HG03457 (cell line): ENCODE data around the gene MGRN1.

Experiments
- ATAC-seq: cut with Tn5 transposase; IDR thresholded peaks from one replicate; pipeline ENCODE4 v1.9.1; 2021; ENCODE audit warnings: moderate number of reproducible peaks; ENCODE audit not compliant: unreplicated experiment

Gene MGRN1

GRCh38 chr16:4696905-4697847 lies 72.5 kb downstream of the MGRN1 start:
- no peak for ATAC-seq

- no peak for ATAC-seq
Measured at GRCh38 chr16:4697848-4698291, 73.2 kb downstream of the MGRN1 start.

- ATAC-seq: no peak
Measured at GRCh38 chr16:4698321-4699045, 73.9 kb downstream of the MGRN1 start.

DNA sequence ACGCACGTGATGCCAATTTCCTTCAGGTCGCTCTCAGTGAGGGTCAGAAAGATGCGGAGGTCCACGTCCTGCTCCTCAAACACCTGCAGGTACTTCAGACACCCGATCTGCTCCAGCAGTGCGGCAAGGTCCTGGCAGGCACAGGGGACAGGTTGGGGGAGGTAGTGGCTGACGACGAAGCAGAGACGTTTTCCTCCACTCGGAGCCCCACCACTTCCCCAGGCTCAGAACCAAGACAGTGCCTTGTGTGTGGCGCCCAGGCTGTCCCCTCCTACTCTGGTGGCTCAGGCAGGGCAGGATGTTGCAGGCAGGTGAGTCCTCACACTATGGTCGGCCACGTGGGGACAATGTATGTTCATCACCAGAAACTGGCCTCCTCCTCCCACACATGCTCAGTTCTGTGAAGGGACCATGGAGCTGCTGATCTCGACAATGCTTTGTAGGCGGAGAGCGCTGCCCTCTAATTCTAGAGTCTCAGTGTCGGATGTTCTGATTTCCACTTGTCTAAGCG lies 74.5 kb downstream of the MGRN1 start:
- ATAC-seq: no peak

DNA sequence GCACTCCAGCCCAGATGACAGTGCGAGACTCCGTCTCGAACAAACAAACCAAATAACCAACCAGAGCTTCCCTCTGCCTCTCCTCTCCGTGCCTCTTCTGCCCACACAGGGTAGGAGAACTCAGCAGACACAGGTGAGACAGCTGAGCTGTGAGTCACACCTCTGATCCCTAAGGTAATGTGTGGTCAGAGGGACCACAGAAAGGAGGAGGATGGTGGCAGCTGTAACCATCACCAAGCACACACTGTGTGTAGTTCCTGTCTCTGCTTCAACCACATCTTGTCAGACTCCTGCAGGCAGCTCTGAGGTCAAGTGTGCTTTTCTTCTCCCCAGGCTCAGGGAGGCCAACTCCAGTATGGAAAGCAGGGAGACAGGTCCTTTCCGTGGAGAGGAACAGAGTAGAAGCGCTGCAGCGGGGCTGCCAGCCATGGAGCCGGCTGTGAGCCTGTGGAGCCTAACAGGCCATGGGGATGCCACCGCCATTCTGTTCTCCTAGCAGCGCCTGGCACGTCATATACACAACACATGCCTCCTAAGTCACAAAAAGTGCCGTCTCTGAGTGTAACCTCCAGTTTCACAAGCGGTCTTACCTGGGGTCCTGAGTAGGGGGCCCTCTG lies 75.9 kb downstream of the MGRN1 start:
- ATAC-seq: no peak

DNA sequence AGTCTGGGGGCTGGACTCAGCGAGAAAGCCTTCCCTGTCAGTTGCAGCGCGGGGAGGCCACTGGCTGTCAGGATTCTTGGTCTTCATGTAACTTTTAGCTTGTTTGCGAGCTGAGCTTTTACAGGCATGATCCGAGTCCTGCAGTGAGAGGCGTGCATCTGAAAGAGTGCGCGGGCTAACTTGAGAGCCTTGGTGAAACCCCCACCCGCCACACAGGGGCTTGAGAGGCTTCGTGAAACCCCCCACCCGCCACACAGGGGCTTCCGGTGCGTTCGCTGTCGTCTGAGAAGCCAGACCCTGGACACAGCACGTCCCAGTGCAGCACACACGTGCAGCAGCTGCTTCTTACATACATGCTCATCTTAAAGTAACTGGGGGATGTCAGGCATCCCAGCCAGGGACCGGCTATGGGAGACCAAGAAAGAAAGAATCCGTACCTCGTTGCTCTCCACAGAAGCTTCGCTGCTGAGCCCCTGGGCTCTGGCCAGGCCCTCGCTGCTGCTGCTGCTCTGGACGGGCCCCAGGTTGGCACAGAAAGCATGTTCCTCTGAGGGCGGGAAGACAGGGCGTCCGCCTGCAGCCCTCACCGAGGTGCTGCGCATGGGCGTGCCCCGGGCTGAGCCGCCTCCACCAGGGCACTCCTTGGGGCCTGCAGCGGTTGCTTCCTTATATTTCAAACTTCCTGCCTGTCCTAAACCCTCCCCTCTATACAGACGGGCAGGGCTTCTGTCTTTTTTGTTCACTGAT lies 76.5 kb downstream of the MGRN1 start:
- no peak for ATAC-seq

GRCh38 chr16:4701791-4702465 lies 77.3 kb downstream of the MGRN1 start:
- ATAC-seq: no peak

DNA sequence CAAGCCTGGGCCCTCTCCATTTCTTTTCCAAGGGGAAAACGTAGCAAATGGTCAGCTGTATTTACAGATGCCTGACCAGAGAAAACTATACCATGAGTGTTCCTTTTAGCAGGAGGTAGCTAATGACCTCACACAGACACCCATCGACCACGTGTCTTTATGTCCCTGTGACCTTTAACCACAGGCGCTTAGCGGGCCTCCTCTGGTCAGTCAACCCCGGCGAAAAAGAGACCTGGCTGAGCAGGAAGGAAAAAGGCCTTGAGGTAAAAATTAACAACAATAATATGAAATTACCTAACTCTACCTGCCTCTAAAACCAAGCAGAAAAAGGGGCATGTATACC lies 77.8 kb downstream of the MGRN1 start:
- ATAC-seq: no peak

DNA sequence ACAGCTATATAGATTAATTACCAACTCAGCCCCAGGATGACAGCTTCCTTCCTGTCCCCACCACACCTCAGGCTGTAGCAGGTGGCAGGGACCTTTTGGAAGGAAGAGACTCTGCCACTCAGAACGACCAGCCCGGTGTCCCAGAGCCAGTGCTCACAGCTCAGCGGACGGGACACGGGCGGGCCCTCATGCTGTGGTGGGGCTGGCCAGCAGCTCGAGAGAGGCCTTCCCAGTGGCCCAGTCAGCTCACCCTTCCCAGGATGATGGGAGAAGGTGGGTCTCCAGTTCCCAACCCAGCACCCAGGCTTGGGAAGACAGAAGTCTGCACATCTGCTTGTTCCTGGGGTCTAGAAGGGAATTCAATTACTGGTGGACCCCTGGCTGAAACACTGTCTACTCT lies 79.3 kb downstream of the MGRN1 start:
- ATAC-seq: no peak

DNA sequence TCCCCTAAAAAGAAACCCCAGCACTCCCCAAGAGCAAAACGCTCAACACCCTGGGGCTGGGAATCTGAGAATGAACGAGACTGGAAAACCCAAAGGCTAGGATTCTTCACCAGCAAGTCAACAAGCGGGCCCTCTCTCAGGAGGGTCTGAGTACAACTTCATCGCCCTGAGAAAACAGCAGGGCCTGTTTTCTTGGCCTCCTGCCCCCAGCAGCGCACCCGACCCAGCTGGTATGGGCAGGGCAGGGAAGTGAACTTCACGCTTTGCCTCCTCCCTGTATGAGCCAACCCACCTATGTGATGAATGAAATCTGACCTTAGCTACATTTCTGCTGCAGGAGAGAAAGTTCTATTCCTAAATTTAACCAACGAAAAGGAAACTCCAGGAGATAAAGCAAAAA lies 79.9 kb downstream of the MGRN1 start:
- ATAC-seq: no peak

DNA sequence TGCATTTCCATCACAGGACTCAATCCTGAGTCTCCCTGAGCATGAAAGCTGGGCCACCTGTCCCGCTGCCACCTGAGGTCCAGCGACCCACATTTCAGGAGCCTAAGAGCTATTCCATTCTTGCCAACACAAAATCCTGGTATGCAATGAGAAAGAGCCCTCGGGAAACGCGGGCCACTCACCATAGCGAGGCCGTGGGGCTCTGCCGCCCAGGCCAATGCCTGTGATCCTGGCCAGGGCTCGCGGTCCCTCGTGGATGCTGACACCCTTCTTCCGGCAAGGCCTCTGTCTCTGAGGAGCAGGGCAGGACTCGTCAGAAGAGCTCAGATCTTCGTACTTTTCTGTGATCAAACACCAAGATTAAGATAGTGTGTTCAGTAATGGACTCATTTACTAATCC lies 80.3 kb downstream of the MGRN1 start:
- no peak for ATAC-seq

DNA sequence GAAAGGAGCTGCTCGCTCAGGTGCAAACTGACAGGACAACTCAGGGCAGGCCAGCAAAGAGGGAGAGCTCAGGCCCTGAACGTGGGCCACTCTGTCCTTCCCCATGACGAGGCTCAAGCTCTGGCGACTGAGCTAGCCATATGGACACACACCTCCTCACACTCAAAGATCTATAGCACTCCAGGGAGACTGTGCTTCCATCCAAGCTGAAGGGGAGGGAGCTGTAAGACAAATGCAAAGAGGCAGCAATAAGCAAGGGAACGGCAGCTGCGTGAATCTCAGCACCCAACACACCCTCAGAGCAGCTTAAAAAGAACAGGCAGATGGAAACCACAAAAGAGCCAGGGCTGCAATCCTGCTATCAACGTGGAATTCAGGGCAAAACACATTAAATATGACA lies 82.2 kb downstream of the MGRN1 start:
- ATAC-seq: no peak

DNA sequence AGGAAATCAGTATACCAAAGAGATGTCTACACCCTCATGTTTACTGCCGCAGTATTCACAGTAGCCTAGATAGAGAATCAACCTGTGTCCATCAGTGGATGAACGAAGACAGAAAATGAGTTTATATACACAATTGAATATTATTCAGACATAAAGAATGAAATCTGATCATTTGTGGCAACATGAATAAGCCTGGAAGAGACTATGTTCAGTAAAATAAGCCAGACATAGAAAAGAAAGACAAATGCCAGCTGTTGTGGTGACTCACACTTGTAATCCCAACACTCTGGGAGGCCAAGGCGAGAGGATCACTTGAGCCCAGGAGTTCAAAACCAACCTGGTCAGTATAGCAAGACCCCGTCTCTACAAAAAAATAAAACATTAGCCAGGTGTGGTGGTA lies 84.9 kb downstream of the MGRN1 start:
- no peak for ATAC-seq

DNA sequence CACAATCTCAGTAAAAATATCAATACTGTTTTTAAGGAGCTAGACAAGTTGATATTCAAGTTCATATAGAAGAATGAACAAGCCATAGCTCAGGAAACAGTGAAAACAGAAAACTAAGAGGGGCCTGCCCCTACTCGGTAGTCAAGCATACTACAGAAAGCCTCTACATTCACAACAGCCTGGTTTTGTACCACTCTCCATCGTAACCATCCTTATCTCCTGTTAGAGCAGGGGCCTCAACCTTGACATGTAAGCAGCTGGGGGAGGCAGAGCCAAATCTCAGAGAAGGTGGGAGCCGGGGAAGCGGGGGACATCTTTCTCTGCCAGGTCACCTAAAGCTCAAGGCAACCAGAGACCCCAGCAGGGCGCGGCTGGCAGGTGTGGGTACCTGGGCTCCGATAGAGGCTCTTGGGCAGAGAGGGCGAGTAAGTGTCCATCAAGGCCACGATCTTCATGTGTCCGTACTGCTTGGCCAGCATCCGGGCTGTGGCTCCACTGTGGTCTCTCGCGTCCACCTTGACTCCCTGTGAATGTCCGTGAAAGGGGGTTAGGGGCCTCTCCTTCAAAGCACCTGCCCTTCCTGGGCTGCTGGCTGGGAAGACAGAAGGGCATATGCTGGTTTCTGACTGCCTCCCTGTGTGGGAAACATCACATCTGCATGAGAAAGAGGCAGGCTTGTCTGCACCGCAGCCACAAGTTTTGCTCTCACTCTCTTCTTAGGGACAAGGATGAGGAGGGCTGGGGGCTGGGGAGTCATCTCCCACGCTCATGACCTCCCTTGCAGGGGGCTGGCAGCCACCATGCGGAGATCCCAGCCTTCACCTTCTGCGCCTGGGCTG lies 89.3 kb downstream of the MGRN1 start:
- ATAC-seq: no peak

- no peak for ATAC-seq
Measured at GRCh38 chr16:4714996-4715395, 90.4 kb downstream of the MGRN1 start.

DNA sequence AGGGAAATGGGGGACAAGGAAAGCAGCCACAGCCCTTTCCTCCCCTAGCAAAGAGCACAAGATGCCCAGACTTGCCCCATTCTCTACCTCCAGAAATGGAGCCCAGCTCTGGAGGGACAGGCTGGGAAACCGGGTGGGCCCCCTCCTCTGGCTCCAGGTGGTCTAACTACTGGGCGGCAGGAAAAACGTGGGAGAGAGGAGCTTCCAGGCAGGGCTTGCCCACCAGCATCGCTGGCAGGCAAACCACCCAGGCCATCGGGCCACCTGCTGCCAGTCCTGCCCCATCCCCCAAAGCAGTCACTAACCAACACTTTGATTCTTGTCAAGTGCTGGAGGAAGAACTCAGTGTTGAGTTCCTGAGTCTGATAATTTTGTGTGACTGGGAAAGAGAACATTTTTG lies 93.8 kb downstream of the MGRN1 start:
- no peak for ATAC-seq

- ATAC-seq: no peak
Measured at GRCh38 chr16:4723071-4723767, 98.6 kb downstream of the MGRN1 start.

GRCh38 chr16:4724661-4725270 lies 100.1 kb downstream of the MGRN1 start:
- ATAC-seq: no peak
